ENCODE results near the gene C12orf42.
"Not testable (repeated sequence)": the region's sequence is repeated elsewhere in the genome, so short reads cannot be mapped to it uniquely, and the experiment has no call there.

Gene C12orf42

GRCh38 chr12:103424849-103425586 is 70.8 kb downstream of the C12orf42 start:
- DNase-seq (ENCODE audit: low spot score), result not testable (repeated sequence)

DNA sequence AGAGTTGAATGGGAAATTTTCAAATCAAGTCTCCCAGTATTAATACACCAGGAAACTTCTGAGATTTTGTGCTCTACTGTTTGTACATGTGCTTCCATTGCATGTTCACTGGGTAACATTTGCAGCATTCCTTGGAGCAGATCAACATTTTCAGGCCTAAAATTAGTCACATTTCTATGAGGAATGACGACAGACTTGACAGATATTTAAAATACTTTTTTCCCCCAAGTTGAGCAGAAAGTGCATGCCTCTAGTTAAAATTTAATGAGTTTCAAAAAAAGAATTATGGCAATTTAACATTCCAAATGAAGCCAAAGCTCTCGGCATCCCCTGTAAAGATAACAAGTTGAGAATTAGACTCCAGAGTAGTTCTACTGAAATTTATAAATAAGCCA is 72.3 kb downstream of the C12orf42 start:
- DNase-seq (ENCODE audit: low spot score), result no peak

- DNase-seq (ENCODE audit: low spot score), result no peak
These were observed 72.8 kb downstream of the C12orf42 start for GRCh38 chr12:103422746-103423515.

GRCh38 chr12:103422328-103422727 is 73.4 kb downstream of the C12orf42 start:
- no peak for DNase-seq (ENCODE audit: low spot score)

DNA sequence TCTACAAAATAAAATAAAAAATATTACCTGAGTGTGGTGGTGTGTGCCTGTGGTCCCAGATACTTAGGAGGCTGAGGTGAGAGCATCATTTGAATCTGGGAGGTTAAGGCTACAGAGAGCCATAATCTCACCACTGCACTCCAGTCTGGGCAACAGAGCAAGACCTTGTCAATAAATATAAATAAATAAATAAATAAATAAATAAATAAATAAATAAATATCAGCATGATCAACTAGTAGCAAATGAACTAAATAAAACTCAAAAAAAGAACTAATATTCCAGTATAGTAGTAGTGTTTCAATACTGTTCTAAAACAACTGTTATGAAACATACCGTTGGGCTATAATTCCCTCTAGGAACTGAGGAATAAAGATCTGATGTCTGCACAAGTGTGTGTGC is 74.4 kb downstream of the C12orf42 start:
- DNase-seq (ENCODE audit: low spot score), result no peak

DNA sequence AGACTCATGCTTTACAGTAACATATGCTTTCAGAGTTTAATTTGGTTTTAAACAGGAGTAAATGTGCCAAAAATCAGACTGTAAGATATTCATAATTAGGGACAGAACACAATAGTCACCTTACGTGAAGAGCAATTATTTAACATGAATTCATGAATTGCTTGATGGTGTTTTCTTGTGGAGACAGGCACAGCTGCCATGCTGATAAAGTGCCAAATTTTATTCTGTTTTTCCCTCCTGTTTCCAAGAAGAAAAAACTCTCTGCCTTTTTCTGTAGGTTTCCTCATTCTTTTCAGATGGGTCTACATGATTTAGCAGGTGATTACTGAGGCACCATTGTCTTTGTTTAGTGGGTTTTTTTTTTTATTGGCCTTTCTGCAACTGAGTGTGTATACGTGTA is 80.1 kb downstream of the C12orf42 start:
- DNase-seq (ENCODE audit: low spot score), result no peak

- DNase-seq (ENCODE audit: low spot score), result no peak
These were observed 94.3 kb downstream of the C12orf42 start for GRCh38 chr12:103401421-103401820.

- DNase-seq (ENCODE audit: low spot score), result peak; percentile 52
These were observed 95.8 kb downstream of the C12orf42 start for GRCh38 chr12:103399986-103400385.

- no peak for DNase-seq (ENCODE audit: low spot score)
These were observed 98.2 kb downstream of the C12orf42 start for GRCh38 chr12:103397536-103397935.

DNA sequence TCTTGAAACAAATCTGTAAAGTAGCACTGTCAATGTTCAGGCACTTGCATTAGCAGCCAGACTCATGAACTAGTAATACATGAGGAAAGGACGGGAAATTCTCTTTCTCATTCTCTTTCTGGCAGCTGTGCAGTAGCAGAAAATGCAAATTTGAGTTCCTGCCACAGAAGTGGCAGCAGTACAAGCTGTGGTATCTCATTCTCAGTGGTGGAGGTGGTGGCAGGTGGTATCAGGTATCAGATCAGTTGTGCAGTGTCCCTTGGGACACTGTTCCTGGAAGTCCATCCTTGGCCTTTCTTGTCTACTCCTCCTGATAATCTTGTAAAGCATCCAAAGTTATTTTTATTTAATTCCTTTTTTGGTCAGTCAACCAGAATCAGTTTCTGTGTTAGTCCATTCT is 103.0 kb downstream of the C12orf42 start:
- DNase-seq (ENCODE audit: low spot score), result no peak

- no peak for DNase-seq (ENCODE audit: low spot score)
These were observed 104.7 kb downstream of the C12orf42 start for GRCh38 chr12:103391103-103391502.

DNA sequence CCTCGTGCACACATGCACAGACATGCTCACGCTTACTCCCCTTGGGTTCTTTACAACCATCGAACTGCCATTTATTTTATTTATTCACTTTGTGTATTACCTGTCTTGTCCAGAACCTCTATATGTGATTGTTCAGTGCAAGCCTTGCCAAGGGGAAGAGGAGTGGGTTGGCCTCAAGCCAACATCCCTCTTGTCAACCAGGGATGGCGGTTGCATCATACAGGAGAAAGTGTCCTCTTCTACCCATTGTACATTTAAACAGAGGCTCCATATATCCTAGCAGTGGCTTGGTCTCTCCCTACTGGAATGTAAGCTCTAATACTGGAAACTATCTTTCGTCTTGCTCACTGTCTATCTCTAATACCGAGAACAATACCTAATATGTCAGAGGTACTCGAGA is 108.4 kb downstream of the C12orf42 start:
- no peak for DNase-seq (ENCODE audit: low spot score)

- no peak for DNase-seq (ENCODE audit: low spot score)
These were observed 109.3 kb downstream of the C12orf42 start for GRCh38 chr12:103386451-103386850.

GRCh38 chr12:103382736-103383346 is 112.9 kb downstream of the C12orf42 start:
- no peak for DNase-seq (ENCODE audit: low spot score)

DNA sequence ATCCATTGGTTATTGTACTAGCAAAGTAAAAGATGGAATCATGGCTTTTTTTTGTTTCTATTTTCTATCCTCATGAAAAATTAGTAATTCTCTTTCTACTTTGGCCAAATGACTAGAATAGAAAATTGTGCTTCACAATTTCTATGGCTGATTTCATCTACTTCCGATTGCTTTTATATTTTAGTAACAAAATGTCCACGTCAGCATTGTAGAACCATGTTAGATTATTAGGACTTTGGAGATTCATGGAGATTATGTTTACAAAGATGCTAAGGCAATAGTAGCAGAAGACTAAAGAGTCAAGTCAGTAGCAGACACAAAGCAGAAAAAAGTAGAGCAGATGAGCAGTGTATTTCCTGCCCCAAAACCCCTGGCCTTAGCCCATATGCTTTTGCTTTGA is 113.6 kb downstream of the C12orf42 start:
- no peak for DNase-seq (ENCODE audit: low spot score)

DNA sequence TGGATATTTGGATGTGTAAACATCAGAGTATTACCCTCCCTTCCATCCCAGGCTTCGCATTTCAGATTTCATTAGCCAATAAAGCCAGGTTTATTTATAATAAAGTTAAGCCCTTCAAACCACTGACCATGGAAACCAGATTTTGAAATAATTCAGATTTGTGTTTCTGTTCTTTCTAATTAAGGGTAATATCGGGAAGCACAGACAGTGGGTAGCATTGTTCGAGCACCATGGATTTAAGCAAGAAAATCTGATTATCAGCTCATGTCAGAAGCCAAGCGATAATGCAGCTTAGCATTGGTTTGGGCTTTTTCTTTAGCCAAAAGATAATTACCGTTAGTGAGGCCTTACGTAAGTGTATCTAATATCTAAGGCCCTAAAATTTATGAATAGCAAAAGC is 116.1 kb downstream of the C12orf42 start:
- DNase-seq (ENCODE audit: low spot score), result no peak

GRCh38 chr12:103373088-103373523 is 122.7 kb downstream of the C12orf42 start:
- DNase-seq (ENCODE audit: low spot score), result no peak

GRCh38 chr12:103369929-103370328 is 125.8 kb downstream of the C12orf42 start:
- no peak for DNase-seq (ENCODE audit: low spot score)

DNA sequence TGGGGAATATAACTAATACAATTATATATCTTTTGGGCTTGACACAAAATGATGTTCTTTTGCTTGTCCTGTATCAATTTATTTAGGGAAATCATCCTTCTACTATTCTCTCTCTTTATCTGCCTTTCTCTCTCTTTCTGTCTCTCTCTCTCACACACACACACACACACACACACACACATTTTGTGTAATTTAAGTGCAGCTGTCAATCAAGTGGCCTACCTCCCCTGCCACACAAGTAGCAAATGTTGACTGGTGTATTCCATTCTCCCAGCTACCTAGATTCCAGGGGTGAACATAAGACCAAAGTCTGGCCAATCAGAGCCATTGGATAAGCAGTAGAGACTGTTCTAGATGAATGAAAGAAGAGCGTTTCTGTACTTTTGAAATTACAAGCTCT is 127.6 kb downstream of the C12orf42 start:
- no peak for DNase-seq (ENCODE audit: low spot score)

- no peak for DNase-seq (ENCODE audit: low spot score)
These were observed 141.4 kb downstream of the C12orf42 start for GRCh38 chr12:103354403-103354802.

DNA sequence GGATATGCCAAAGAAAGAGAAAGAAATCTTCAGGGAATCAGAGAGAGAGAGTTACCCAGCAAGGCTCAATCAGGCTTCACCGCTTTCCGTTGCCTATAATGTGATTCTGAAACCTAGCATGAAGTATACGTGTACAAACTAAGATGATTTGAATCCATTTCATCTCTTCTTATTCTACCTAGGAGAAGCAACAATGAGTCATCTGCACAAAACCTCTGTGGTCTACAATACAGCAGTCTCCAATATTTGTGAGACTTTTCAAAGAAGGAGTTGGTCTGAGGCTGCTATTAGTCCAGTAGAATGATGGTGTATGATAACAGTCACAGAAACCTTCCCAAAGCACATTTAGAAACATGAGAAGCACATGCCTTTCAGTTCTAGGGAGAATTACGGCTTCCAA is 141.9 kb downstream of the C12orf42 start:
- no peak for DNase-seq (ENCODE audit: low spot score)

GRCh38 chr12:103350116-103350515 is 145.7 kb downstream of the C12orf42 start:
- DNase-seq (ENCODE audit: low spot score), result no peak

DNA sequence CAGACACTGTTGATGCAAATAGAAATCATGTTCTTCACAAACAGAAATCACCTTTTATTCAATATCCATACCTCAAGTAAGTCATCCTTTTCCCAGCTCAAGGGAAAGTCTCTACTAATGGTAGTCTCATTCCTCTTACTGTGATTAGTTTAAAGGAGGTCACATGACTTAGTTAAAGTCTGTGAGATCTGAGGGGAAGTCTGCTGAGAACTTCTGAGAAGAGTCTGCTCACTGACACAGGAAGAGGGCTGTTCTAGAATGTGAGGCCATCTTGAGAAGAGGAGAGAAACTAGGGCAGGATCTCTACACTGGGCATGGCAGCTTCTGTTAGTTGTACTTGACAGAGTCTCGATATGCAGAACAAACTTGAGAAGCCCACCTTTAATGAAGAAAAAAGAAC is 146.8 kb downstream of the C12orf42 start:
- no peak for DNase-seq (ENCODE audit: low spot score)
